ENCODE data around the gene RHBDL2.

DNA sequence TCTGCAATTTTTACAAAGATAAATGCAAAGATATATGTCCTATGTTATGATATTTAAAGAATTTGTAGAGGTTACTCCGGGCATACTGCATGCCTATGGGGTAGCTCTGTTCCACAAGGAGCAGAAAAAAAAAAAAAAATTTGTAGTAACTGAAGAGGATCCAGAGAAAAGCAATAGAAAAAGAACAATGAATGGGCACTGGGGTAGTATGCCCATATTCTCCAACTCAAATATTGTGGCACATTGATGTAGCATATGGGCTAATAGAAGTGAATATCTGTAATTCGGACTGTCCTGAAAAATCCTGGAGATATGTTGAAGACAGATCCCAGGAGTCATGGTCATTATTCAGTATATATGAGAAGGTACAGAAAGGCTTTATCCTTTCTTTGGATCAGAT lies 48.3 kb upstream of the RHBDL2 start:
- TF ChIP-seq POLR2A (IDR thresholded peaks at IDR 0.05), result no peak
- TF ChIP-seq, protein P1, sequence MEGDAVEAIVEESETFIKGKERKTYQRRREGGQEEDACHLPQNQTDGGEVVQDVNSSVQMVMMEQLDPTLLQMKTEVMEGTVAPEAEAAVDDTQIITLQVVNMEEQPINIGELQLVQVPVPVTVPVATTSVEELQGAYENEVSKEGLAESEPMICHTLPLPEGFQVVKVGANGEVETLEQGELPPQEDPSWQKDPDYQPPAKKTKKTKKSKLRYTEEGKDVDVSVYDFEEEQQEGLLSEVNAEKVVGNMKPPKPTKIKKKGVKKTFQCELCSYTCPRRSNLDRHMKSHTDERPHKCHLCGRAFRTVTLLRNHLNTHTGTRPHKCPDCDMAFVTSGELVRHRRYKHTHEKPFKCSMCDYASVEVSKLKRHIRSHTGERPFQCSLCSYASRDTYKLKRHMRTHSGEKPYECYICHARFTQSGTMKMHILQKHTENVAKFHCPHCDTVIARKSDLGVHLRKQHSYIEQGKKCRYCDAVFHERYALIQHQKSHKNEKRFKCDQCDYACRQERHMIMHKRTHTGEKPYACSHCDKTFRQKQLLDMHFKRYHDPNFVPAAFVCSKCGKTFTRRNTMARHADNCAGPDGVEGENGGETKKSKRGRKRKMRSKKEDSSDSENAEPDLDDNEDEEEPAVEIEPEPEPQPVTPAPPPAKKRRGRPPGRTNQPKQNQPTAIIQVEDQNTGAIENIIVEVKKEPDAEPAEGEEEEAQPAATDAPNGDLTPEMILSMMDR (IDR thresholded peaks at IDR 0.05), result no peak
- TF ChIP-seq EP300 (IDR thresholded peaks at IDR 0.05), result no peak
